Smooth muscle cell (in vitro differentiated cells): ENCODE results near the gene SDHD. TPM values are rescaled to one million over a fixed set of nuclear protein-coding genes. Genes with fewer than 3 reads are reported as not detected.
"Not testable (repeated sequence)": the region's sequence is repeated elsewhere in the genome, so short reads cannot be mapped to it uniquely, and the experiment has no call there.

Source experiments
- DNase-seq: peaks from one replicate; lab custom pipeline; 2025; ENCODE audit not compliant: unreplicated experiment; lab: John Stamatoyannopoulos, UW
- H2AFZ ChIP-seq: fragments of 200-600 bp; sonication (generic); 2 replicates; pipeline ENCODE4 v1.6.0; 2016; ENCODE audit warnings: antibody characterized with exemption, low read depth, mild to moderate bottlenecking
- H3F3A ChIP-seq: fragments of 200-600 bp; sonication (generic); 2 replicates; pipeline ENCODE4 v1.6.0; 2017; ENCODE audit warnings: antibody characterized with exemption, low read depth
- H3K27ac ChIP-seq: fragments of 200-600 bp; sonication (generic); 2 replicates; pipeline ENCODE4 v1.5.1; 2016; ENCODE audit warnings: low read depth, mild to moderate bottlenecking
- H3K27me3 ChIP-seq: fragments of 200-600 bp; sonication (generic); 2 replicates; pipeline ENCODE4 v1.6.1; 2016; ENCODE audit warnings: low read depth, mild to moderate bottlenecking
- H3K36me3 ChIP-seq: fragments of 200-600 bp; sonication (generic); 2 replicates; pipeline ENCODE4 v1.5.1; 2016; ENCODE audit warnings: low read depth
- H3K4me1 ChIP-seq: fragments of 200-600 bp; sonication (generic); 2 replicates; pipeline ENCODE4 v1.5.1; 2016; ENCODE audit warnings: low read depth
- H3K4me2 ChIP-seq: fragments of 200-600 bp; sonication (generic); 2 replicates; pipeline ENCODE4 v1.6.0; 2016; ENCODE audit warnings: mild to moderate bottlenecking
- H3K4me3 ChIP-seq: fragments of 200-600 bp; sonication (generic); 2 replicates; pipeline ENCODE4 v1.5.1; 2016; ENCODE audit warnings: mild to moderate bottlenecking
- H3K79me2 ChIP-seq: fragments of 200-600 bp; sonication (generic); 2 replicates; pipeline ENCODE4 v1.6.0; 2016; ENCODE audit warnings: low read depth, mild to moderate bottlenecking
- H3K9ac ChIP-seq: fragments of 200-600 bp; sonication (generic); 2 replicates; pipeline ENCODE4 v1.6.0; 2016; ENCODE audit warnings: low read depth
- H3K9me3 ChIP-seq: fragments of 200-600 bp; sonication (generic); replicated peaks from 2 replicates; pipeline ENCODE4 v1.5.1; 2016; ENCODE audit warnings: low read depth
- H4K20me1 ChIP-seq: fragments of 200-600 bp; sonication (generic); 2 replicates; pipeline ENCODE4 v1.6.0; 2016; ENCODE audit warnings: low read depth
- CTCF ChIP-seq: fragments of 200-600 bp; sonication (generic); IDR thresholded peaks from 2 replicates; pipeline ENCODE4 v1.5.1; 2017; ENCODE audit warnings: borderline replicate concordance, mild to moderate bottlenecking, antibody characterized with exemption; ENCODE audit not compliant: insufficient read depth, poor library complexity, severe bottlenecking
- WGBS: methylation state at CpG from one replicate; pipeline ENCODE4 v1.1.7; 2016; ENCODE audit warnings: low lambda C conversion rate; 5-methylcytosine and 5-hydroxymethylcytosine counted together
- polyA plus RNA-seq: library from polyadenylated mRNA; unstranded; fragments of >200 nt; fragmentation: Nextera tagmentation; extraction: Ambion mirVana; gene quantifications from 2 replicates; pipeline ENCODE4 v1.2.1, GENCODE V29; 2016
- total RNA-seq: library from RNA; depleted of rRNA; stranded (reverse); fragments of >200 nt; gene quantifications from 2 replicates; pipeline ENCODE4 v1.2.3, GENCODE V29; 2014

Gene SDHD
- total and polyA plus RNA-seq, 2 experiments from 2014 or later = 91.6 to 95.9 TPM

- Histone ChIP-seq H3K27ac (no peak overlapping the region), H3K4me3 (no peak overlapping the region), H3K4me1 (no peaks in the 10 kb centered on the region), H3K79me2 (no peaks in the 10 kb centered on the region), H3K9ac (no peak overlapping the region), H3F3A (no peaks in the 10 kb centered on the region), H2AFZ (no peak overlapping the region), H3K9me3 (no peaks in the 10 kb centered on the region), H3K4me2 (no peak overlapping the region), H3K27me3 (no peaks in the 10 kb centered on the region), H4K20me1 (no peaks in the 10 kb centered on the region), H3K36me3 (peaks cover 39% of the 10 kb centered on the region)
- no peak for TF ChIP-seq CTCF
- 98% methylated on average over 2 of the region's 2 CpGs for WGBS
- no peak for DNase-seq
These were observed 43.7 kb upstream of the SDHD start for GRCh38 chr11:112042961-112043304.

GRCh38 chr11:112044961-112045360, 41.7 kb upstream of the SDHD start:
- H3K9ac ChIP-seq = no peak overlapping the region
- no peak overlapping the region for H3K4me2 ChIP-seq
- H4K20me1 ChIP-seq = no peaks in the 10 kb centered on the region
- H3K79me2 ChIP-seq = peaks cover 5% of the 10 kb centered on the region
- no peaks in the 10 kb centered on the region for H3K27me3 ChIP-seq
- peaks cover 37% of the 10 kb centered on the region for H3K36me3 ChIP-seq
- 95% methylated on average over 4 of the region's 4 CpGs for WGBS
- no peak overlapping the region for H3K27ac ChIP-seq
- H3K4me1 ChIP-seq = no peaks in the 10 kb centered on the region
- H2AFZ ChIP-seq = no peak overlapping the region
- H3F3A ChIP-seq = no peaks in the 10 kb centered on the region
- no peak for TF ChIP-seq CTCF
- no peak for DNase-seq
- H3K4me3 ChIP-seq = no peak overlapping the region
- no peaks in the 10 kb centered on the region for H3K9me3 ChIP-seq

- H3K4me2 ChIP-seq, H3K9me3 ChIP-seq, H2AFZ ChIP-seq, H3K79me2 ChIP-seq, H3K27me3 ChIP-seq, H4K20me1 ChIP-seq, H3K9ac ChIP-seq, H3K4me3 ChIP-seq, H3K27ac ChIP-seq, DNase-seq, H3F3A ChIP-seq, H3K4me1 ChIP-seq: not testable (repeated sequence)
- WGBS = 94% methylated on average over 2 of the region's 2 CpGs
- peaks cover 44% of the 10 kb centered on the region for H3K36me3 ChIP-seq
These were observed 40.0 kb upstream of the SDHD start for GRCh38 chr11:112046647-112047046.

- H3K4me3 ChIP-seq, H2AFZ ChIP-seq, H3K4me1 ChIP-seq, H3F3A ChIP-seq, H3K9ac ChIP-seq, H4K20me1 ChIP-seq, H3K27me3 ChIP-seq, H3K4me2 ChIP-seq, H3K27ac ChIP-seq, DNase-seq, H3K79me2 ChIP-seq, H3K9me3 ChIP-seq: not testable (repeated sequence)
- H3K36me3 ChIP-seq = peaks cover 53% of the 10 kb centered on the region
- 97% methylated on average over 3 of the region's 3 CpGs for WGBS
These were observed 38.4 kb upstream of the SDHD start for GRCh38 chr11:112048256-112048655.

- Histone ChIP-seq H3K9me3 (no peaks in the 10 kb centered on the region), H3K79me2 (peaks cover 14% of the 10 kb centered on the region), H3K4me3 (no peak overlapping the region), H4K20me1 (no peaks in the 10 kb centered on the region), H3K27ac (no peak overlapping the region), H3K36me3 (peaks cover 47% of the 10 kb centered on the region), H2AFZ (no peak overlapping the region), H3K9ac (no peak overlapping the region), H3K4me1 (no peaks in the 10 kb centered on the region), H3K4me2 (no peak overlapping the region), H3K27me3 (no peaks in the 10 kb centered on the region), H3F3A (no peaks in the 10 kb centered on the region)
- DNase-seq = no peak
- TF ChIP-seq CTCF = no peak
- 49% methylated on average over 2 of the region's 2 CpGs for WGBS
These were observed 36.9 kb upstream of the SDHD start for GRCh38 chr11:112049777-112050176.
